ENCODE data around the gene FZD7.

Gene FZD7

GRCh38 chr2:202038471-202039277 is 5.0 kb downstream of the FZD7 start:
- no peak for DNase-seq

- DNase-seq: no peak
These were observed 5.8 kb downstream of the FZD7 start for GRCh38 chr2:202039278-202040078.

- no peak for DNase-seq
These were observed 6.6 kb downstream of the FZD7 start for GRCh38 chr2:202040079-202040844.

GRCh38 chr2:202042444-202042843 is 8.8 kb downstream of the FZD7 start:
- DNase-seq: no peak

- no peak for DNase-seq
These were observed 9.8 kb downstream of the FZD7 start for GRCh38 chr2:202043475-202043874.

- no peak for DNase-seq
These were observed 11.1 kb downstream of the FZD7 start for GRCh38 chr2:202044777-202045176.

GRCh38 chr2:202046572-202046971 is 12.9 kb downstream of the FZD7 start:
- DNase-seq: no peak

GRCh38 chr2:202049092-202049728 is 15.6 kb downstream of the FZD7 start:
- no peak for DNase-seq

GRCh38 chr2:202049840-202050239 is 16.2 kb downstream of the FZD7 start:
- no peak for DNase-seq

GRCh38 chr2:202050652-202051051 is 17.0 kb downstream of the FZD7 start:
- no peak for DNase-seq

- no peak for DNase-seq
These were observed 18.0 kb downstream of the FZD7 start for GRCh38 chr2:202051499-202052161.

GRCh38 chr2:202052235-202052634 is 18.6 kb downstream of the FZD7 start:
- no peak for DNase-seq

- DNase-seq: no peak
These were observed 21.0 kb downstream of the FZD7 start for GRCh38 chr2:202054679-202055078.

GRCh38 chr2:202056611-202057010 is 23.0 kb downstream of the FZD7 start:
- no peak for DNase-seq

GRCh38 chr2:202060218-202060617 is 26.6 kb downstream of the FZD7 start:
- no peak for DNase-seq

- no peak for DNase-seq
These were observed 28.0 kb downstream of the FZD7 start for GRCh38 chr2:202061695-202062094.

- DNase-seq: no peak
These were observed 30.7 kb downstream of the FZD7 start for GRCh38 chr2:202064171-202064880.

- no peak for DNase-seq
These were observed 31.2 kb downstream of the FZD7 start for GRCh38 chr2:202064881-202065230.

- DNase-seq: no peak
These were observed 32.2 kb downstream of the FZD7 start for GRCh38 chr2:202065876-202066275.

- no peak for DNase-seq
These were observed 33.2 kb downstream of the FZD7 start for GRCh38 chr2:202066875-202067274.

- no peak for DNase-seq
These were observed 33.9 kb downstream of the FZD7 start for GRCh38 chr2:202067589-202067988.
